ENCODE results near the gene PTPN18. TPM values are rescaled to one million over a fixed set of nuclear protein-coding genes. Genes with fewer than 3 reads are reported as not detected.

Gene PTPN18
- total RNA-seq, 1 experiment from 2014 or later, result 16.3 TPM

DNA sequence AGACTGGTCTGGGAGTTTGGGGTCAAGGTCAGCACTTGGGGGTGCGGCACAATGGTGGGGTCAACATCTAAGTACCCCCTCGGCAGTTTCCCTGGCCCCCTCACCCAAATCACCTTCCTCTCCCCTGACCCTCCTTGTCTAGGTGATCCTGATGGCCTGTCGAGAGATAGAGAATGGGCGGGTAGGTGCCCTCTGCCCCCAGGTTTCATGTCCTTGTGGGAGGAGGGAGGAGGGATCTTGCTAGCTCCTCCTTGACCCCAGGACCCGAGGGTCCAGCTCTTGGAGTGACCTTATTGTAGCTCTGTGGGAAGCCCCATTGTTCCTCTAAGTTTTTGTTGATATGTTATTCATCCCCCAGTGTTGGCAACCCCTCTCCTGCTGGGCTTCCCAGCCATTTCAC lies 3.6 kb downstream of the PTPN18 start:
- H3K27ac ChIP-seq (ENCODE audit: insufficient read length, low read depth, low read length), result no peak overlapping the region
- no peak overlapping the region for H3K27ac Mint-ChIP-seq
- H3K27me3 Mint-ChIP-seq (ENCODE audit: low read depth), result peaks cover 20% of the 10 kb centered on the region
- H3T11ph ChIP-seq (ENCODE audit: low read length), result no peak overlapping the region
- H3K23me2 ChIP-seq (ENCODE audit: insufficient read length, low read depth, low read length, poor library complexity, severe bottlenecking), result no peaks in the 10 kb centered on the region
- H4K8ac ChIP-seq (replicated peaks; ENCODE audit: insufficient read length, low read depth, low read length), result no peak overlapping the region
- H3K23ac ChIP-seq (ENCODE audit: insufficient read length, low read depth, low read length), result no peak overlapping the region
- H3K36me3 Mint-ChIP-seq (ENCODE audit: insufficient read depth in 1 of 3, low read depth in 3 of 3), result peaks cover 0 to 7% (median 0%) of the 10 kb centered on the region in 3 experiments; a peak in 3 of 7 replicates
- DNase-seq, result no peak
- WGBS (ENCODE audit: extremely low coverage, insufficient read length, low lambda C conversion rate), result no CpG with 5 or more reads among the region's 5 CpGs
- no peak overlapping the region for H2BK120ac ChIP-seq (ENCODE audit: low read depth, low read length, poor library complexity, severe bottlenecking)
- H2BK15ac ChIP-seq (ENCODE audit: low read depth, low read length), result no peak overlapping the region
- no peaks in the 10 kb centered on the region for H3K9me3 ChIP-seq (ENCODE audit: control insufficient read depth, low read depth, low read length)
- no peak overlapping the region for H3K9ac ChIP-seq (ENCODE audit: extremely low read depth, insufficient read length, low read length)
- peaks cover 5 to 6% of the 10 kb centered on the region in 2 experiments; a peak in 3 of 4 replicates for H3K4me1 Mint-ChIP-seq
- H3K4me1 ChIP-seq (ENCODE audit: insufficient read depth, low read length), result no peaks in the 10 kb centered on the region
- no peaks in the 10 kb centered on the region for H4K20me1 ChIP-seq (ENCODE audit: control insufficient read depth, insufficient read depth, insufficient read length)
- no peak overlapping the region for H2AK5ac ChIP-seq (ENCODE audit: insufficient read length, low read length)
- no peak overlapping the region for H3K4me2 ChIP-seq (ENCODE audit: insufficient read depth, insufficient read length, low read length)
- no peak overlapping the region for H2BK12ac ChIP-seq (ENCODE audit: insufficient read length, low read depth, low read length)
- no peaks in the 10 kb centered on the region for H3K79me2 ChIP-seq (ENCODE audit: insufficient read depth, low read length)
- no peak overlapping the region for H3K56ac ChIP-seq (ENCODE audit: insufficient read length, low read depth, low read length)
- H4K5ac ChIP-seq (ENCODE audit: insufficient read length, low read depth, low read length), result no peak overlapping the region
- no peak overlapping the region for H3K4ac ChIP-seq (ENCODE audit: low read depth, low read length)
- H3K18ac ChIP-seq (ENCODE audit: insufficient read length, low read depth, low read length), result no peak overlapping the region
- no peaks in the 10 kb centered on the region for H3K79me1 ChIP-seq (ENCODE audit: insufficient read depth, low read depth, low read length, poor library complexity, severe bottlenecking)
- no peak overlapping the region for H2BK5ac ChIP-seq (ENCODE audit: insufficient read length, low read length)
- H3K4me3 Mint-ChIP-seq, result no peak overlapping the region
- no peak overlapping the region for H4K91ac ChIP-seq (ENCODE audit: insufficient read length, low read depth, low read length)
- H2AFZ ChIP-seq (ENCODE audit: low read length), result no peak overlapping the region
- H3K9me3 Mint-ChIP-seq, result peaks cover 2 to 3% of the 10 kb centered on the region in 2 experiments; a peak in 3 of 5 replicates
- TF ChIP-seq, protein P1, sequence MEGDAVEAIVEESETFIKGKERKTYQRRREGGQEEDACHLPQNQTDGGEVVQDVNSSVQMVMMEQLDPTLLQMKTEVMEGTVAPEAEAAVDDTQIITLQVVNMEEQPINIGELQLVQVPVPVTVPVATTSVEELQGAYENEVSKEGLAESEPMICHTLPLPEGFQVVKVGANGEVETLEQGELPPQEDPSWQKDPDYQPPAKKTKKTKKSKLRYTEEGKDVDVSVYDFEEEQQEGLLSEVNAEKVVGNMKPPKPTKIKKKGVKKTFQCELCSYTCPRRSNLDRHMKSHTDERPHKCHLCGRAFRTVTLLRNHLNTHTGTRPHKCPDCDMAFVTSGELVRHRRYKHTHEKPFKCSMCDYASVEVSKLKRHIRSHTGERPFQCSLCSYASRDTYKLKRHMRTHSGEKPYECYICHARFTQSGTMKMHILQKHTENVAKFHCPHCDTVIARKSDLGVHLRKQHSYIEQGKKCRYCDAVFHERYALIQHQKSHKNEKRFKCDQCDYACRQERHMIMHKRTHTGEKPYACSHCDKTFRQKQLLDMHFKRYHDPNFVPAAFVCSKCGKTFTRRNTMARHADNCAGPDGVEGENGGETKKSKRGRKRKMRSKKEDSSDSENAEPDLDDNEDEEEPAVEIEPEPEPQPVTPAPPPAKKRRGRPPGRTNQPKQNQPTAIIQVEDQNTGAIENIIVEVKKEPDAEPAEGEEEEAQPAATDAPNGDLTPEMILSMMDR (conservative IDR thresholded peaks at IDR 0.05), result no peak
- H3K27me3 ChIP-seq (ENCODE audit: insufficient read depth, low read length), result peaks cover 5% of the 10 kb centered on the region; the same call in 1 of the 2 replicates
- H3K14ac ChIP-seq (ENCODE audit: insufficient read depth, low read length), result no peak overlapping the region
- H2BK20ac ChIP-seq (ENCODE audit: low read depth, low read length, poor library complexity, severe bottlenecking), result no peak overlapping the region
